Activated naive CD4-positive, alpha-beta T cell treated with anti-CD3 and anti-CD28 coated beads, Interleukin-2, amount 50 U/mL, for 24 hours (primary cell): ENCODE results near the gene UST.

Experiments used
- H3K27ac Mint-ChIP-seq: one replicate; pipeline ENCODE4 v1.8.0; 2021; ENCODE audit warnings: mild to moderate bottlenecking, mixed read lengths
- H3K27me3 Mint-ChIP-seq: one replicate; pipeline ENCODE4 v1.8.0; 2021; ENCODE audit warnings: mixed read lengths
- H3K36me3 Mint-ChIP-seq: one replicate; pipeline ENCODE4 v1.8.0; 2021; ENCODE audit warnings: mixed read lengths
- H3K4me1 Mint-ChIP-seq: one replicate; pipeline ENCODE4 v1.8.0; 2021; ENCODE audit warnings: mixed read lengths
- H3K4me3 Mint-ChIP-seq: one replicate; pipeline ENCODE4 v1.8.0; 2021; ENCODE audit warnings: mild to moderate bottlenecking, mixed read lengths
- H3K9me3 Mint-ChIP-seq: one replicate; pipeline ENCODE4 v1.8.0; 2021; ENCODE audit warnings: mixed read lengths

Gene UST, protein sequence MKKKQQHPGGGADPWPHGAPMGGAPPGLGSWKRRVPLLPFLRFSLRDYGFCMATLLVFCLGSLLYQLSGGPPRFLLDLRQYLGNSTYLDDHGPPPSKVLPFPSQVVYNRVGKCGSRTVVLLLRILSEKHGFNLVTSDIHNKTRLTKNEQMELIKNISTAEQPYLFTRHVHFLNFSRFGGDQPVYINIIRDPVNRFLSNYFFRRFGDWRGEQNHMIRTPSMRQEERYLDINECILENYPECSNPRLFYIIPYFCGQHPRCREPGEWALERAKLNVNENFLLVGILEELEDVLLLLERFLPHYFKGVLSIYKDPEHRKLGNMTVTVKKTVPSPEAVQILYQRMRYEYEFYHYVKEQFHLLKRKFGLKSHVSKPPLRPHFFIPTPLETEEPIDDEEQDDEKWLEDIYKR

DNA sequence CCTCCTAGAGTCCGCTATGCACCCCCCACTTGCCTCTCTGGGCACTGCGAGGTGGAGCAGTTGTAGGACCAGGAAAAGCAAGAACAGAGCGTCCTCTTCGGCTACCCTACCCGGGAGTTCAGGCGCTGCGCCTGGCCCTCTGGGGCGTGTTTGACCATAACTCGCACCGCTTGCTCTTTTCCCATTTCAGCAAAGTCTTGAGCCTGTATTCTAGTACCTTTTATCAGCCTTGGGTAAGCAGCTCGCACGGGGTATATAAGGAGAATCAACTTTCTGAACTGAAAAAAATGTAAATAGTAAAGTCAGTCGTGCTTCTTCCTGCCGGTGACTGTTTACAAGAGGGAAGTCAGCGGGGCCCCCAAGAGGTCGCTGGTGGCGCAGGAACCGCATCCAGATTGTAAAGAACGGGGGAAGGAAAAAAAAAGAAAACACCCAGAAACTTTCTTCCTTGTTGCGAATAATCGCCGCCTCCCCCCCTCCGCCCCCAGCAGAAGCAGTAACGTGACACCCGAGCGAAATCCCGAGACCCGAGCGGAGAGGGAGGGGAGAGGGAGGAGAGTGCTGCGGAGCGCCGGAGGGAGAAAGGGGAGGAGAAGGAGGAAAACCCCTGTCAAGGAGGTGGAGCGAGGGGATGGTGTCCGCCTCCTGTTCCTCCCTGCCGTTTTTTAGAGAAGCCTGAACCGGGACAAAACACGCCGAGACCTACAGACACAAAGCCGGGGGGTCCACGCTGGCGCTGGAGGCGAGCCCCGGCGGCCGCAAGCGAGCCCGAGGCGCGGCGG lies at the start of gene UST:
Gene UST, plus strand, starts transcription at position 668 of the 782 bp plus-strand sequence. CDS start 401 bp downstream, outside the sequence.
- Mint-ChIP-seq H3K9me3 (no peaks in the 10 kb centered on the region), H3K4me3 (peak within 1 kb of the TSS; percentile 87), H3K4me1 (peaks cover 14% of the 10 kb centered on the region), H3K27ac (no peak within 1 kb of the TSS), H3K27me3 (peaks cover 51% of the 10 kb centered on the region), H3K36me3 (no peaks in the 10 kb centered on the region)

DNA sequence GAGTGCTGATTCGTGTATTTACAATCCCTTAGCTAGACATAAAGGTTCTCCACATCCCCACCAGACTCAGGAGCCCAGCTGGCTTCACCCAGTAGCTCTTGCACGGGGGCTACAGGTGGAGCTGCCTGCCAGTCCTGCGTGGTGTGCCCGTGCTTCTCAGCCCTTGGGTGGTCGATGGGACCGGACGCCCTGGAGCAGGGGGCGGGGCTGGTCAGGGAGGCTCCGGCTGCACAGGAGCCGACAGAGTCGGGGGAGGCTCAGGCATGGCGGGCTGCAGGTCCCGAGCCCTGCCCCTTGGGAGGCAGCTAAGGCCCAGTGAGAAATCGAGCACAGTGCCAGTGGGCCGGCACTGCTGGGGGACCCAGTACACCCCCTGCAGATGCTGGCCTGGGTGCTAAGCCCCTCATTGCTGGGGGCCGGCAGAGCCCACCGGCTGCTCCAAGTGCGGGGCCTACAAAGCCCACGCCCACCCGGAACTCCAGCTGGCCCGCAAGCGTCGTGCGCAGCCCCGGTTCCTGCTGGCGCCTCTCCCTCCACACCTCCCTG lies 48.9 kb upstream of the UST start:
- H3K36me3 Mint-ChIP-seq = no peaks in the 10 kb centered on the region
- peaks cover 8% of the 10 kb centered on the region for H3K4me1 Mint-ChIP-seq
- H3K27me3 Mint-ChIP-seq = peaks cover 3% of the 10 kb centered on the region
- no peak overlapping the region for H3K4me3 Mint-ChIP-seq
- no peak overlapping the region for H3K27ac Mint-ChIP-seq
- no peaks in the 10 kb centered on the region for H3K9me3 Mint-ChIP-seq

DNA sequence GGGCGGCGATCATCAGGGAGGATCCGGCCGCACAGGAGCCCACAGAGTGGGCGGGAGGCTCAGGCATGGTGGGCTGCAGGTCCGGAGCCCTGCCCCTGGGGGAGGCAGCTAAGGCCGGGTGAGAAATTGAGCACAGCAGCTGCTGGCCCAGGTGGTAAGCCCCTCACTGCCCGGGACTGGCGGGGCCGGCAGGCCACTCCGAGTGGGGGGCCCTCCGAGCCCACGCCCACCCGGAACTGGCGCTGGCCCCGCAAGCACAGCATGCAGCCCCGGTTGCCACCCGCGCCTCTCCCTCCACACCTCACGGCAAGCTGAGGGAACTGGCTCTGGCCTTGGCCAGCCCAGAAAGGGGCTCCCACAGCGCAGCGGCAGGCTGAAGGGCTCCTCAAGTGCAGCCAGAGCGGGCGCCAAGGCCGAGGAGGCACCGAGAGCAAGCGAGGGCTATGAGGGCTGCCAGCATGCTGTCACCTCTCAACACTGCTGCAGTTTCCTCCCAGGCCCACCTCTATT lies 48.1 kb upstream of the UST start:
- Mint-ChIP-seq H3K4me1 (peaks cover 8% of the 10 kb centered on the region), H3K4me3 (no peak overlapping the region), H3K36me3 (no peaks in the 10 kb centered on the region), H3K27ac (no peak overlapping the region), H3K27me3 (peaks cover 7% of the 10 kb centered on the region), H3K9me3 (no peaks in the 10 kb centered on the region)

DNA sequence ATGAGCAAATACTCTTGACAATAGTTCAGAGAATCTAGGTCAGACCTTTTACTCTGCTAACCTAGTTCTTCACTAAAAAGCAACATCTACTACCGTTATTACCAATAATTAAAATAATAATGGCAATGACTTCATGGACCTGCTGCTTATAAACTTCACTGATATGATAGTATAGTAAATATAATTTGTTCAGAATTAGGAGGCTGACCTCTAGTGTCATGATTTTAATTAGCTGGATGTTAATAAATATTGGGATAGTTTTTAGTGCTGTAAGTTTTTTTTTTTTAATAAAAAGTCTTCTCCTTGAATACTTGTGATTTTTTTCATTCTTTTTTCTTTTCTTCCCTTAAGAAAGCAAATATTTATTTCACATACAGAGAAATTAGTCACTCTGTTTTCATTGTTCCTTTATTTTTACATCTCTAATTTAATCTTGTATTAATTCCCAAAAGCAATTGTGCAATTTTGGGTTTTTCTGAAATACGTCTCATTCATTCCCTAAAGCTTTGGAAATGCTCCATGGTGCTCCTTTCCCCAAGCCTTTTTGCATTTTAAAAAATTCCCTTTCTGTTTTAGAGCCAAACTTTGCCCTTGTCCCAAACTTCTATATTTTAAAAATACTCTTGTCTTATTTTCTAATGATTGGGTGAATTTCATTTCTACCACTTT lies 46.6 kb upstream of the UST start:
- no peak overlapping the region for H3K27ac Mint-ChIP-seq
- no peak overlapping the region for H3K4me3 Mint-ChIP-seq
- H3K4me1 Mint-ChIP-seq = peaks cover 8% of the 10 kb centered on the region
- peaks cover 7% of the 10 kb centered on the region for H3K27me3 Mint-ChIP-seq
- H3K9me3 Mint-ChIP-seq = no peaks in the 10 kb centered on the region
- H3K36me3 Mint-ChIP-seq = no peaks in the 10 kb centered on the region

DNA sequence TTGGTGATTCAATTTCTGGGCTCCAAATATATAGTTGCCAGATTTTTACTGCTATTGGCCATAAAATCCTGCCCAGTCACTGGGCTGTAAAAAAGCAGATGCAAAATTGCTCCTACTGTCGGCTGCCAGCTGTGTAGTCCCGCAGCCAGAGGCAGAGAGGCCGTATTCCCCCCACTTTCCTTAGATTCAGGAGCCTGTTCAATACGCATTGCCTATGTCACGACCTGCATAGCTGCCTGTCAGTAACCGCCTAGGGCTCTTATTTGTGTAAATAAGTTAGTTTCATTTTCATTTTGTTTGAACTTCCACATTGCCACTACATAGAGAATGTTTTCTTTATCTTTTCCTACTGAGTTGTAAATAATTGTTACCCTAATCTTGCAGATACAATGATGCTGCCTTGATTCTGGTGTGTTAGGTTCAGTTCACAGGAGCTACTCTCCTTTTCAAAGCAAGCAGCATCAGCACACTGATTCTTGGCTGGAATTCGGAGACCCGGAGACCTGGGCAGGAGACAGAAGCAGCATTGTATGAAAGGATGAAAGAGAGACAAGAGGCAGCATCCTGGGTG lies 46.0 kb upstream of the UST start:
- peaks cover 7% of the 10 kb centered on the region for H3K27me3 Mint-ChIP-seq
- no peaks in the 10 kb centered on the region for H3K36me3 Mint-ChIP-seq
- peak overlapping the region; percentile 66 for H3K4me3 Mint-ChIP-seq
- H3K9me3 Mint-ChIP-seq = no peaks in the 10 kb centered on the region
- H3K4me1 Mint-ChIP-seq = peaks cover 8% of the 10 kb centered on the region
- H3K27ac Mint-ChIP-seq = no peak overlapping the region

DNA sequence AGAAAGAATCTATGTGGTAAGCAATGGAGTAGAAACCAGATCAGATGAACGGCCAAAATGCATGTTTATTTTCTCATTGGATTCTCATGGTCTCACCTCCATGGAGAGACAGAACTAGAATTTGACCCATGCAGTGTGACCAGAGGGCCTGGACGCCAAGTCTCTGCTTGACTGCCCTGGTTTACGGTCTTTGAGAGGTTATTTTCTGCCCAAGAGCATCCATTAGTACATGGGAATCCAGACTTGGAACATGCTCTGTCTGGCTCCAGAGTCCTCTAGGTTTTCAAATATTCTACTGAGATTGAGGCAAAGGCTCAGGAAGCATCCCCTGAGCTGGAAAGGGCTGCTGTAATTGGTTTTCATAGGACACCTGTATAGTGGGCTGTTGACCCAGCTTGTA lies 45.5 kb upstream of the UST start:
- no peak overlapping the region for H3K27ac Mint-ChIP-seq
- peak overlapping the region; percentile 66 for H3K4me3 Mint-ChIP-seq
- H3K27me3 Mint-ChIP-seq = peaks cover 7% of the 10 kb centered on the region
- no peaks in the 10 kb centered on the region for H3K36me3 Mint-ChIP-seq
- no peaks in the 10 kb centered on the region for H3K9me3 Mint-ChIP-seq
- H3K4me1 Mint-ChIP-seq = peaks cover 8% of the 10 kb centered on the region

DNA sequence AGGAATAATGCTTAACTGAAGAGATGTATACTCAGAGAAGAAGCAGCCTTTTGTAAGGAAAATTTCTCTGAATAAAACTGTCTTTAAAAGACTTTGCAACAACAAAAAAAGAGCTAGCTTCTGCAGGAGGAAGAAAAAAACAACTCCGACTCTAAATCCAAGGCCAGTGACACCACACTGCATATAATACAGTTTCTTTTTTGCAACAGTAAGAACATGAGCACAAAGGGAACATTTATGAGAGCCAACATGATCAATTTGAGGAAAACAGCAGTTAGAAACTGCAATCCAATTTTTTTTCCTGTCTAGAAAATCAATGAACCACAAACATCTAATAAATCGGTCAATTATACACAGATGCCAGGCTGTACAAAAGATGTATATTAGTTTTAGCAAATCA lies 42.9 kb upstream of the UST start:
- Mint-ChIP-seq H3K4me3 (no peak overlapping the region), H3K36me3 (no peaks in the 10 kb centered on the region), H3K4me1 (peaks cover 8% of the 10 kb centered on the region), H3K27me3 (peaks cover 9% of the 10 kb centered on the region), H3K27ac (no peak overlapping the region), H3K9me3 (no peaks in the 10 kb centered on the region)

DNA sequence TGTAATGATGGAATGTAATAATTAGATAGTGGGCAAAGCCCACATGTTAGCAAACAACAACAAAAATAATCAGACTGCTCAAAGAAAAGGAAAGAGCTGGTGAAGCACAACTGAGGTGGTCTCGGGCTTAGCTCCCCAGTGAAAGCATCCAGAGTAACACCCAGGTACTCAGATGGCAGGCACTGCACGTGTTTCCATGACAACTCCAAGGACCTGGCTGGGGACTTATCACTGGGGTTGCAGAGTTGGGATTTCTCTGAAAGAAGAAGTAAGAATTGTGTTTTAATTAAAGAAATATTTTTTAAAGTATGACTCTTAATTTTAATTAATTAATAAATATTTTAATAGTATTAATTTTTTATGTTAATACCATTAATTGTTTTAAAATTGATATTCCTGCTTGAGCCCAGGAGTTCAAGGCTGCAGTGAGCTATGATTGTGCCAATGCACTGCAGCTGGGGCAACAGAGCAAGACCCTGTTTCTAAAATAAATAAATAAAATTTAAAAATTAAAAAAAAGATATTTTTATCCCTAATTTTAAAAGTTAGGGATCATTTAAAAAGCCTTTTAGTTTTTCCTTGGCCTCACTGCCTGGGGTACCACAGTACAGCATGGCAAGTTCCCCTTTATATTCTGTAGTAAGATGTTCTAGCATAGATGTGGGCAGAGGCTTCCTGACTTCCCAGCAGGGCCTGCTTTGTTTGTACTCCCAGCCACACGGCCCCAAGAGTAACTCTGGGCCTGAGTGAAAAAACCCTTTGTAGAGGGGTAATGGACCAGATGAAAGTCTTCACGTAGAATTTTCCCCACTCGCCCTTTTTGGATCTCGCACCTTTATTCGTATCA lies 42.2 kb upstream of the UST start:
- H3K9me3 Mint-ChIP-seq = no peaks in the 10 kb centered on the region

DNA sequence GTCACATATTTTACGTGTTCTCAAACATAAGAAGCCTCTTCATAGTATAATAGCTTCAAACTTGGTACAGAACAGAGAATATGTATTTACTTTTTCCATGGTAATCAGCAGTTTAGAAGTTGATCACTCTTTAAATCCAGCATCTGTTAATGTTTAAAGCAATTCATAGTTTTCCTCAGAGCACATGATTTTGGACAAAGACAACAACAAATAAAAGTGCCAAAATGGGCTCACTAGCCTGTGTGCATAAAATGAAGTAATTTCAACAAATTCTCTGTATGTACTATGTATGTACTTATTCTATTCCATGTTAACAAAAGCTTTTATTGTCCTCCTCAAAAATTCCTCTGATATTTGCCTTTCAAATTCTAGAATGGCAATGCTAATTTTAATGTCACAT lies 38.1 kb upstream of the UST start:
- H3K27ac Mint-ChIP-seq = no peak overlapping the region
- H3K27me3 Mint-ChIP-seq = peaks cover 2% of the 10 kb centered on the region
- H3K9me3 Mint-ChIP-seq = no peaks in the 10 kb centered on the region
- no peaks in the 10 kb centered on the region for H3K36me3 Mint-ChIP-seq
- no peak overlapping the region for H3K4me3 Mint-ChIP-seq
- no peaks in the 10 kb centered on the region for H3K4me1 Mint-ChIP-seq

More for the DNA sequence above, 42.2 kb upstream of the UST start:
- H3K27ac Mint-ChIP-seq = no peak overlapping the region
- H3K4me1 Mint-ChIP-seq = peaks cover 8% of the 10 kb centered on the region
- peaks cover 9% of the 10 kb centered on the region for H3K27me3 Mint-ChIP-seq
- H3K36me3 Mint-ChIP-seq = no peaks in the 10 kb centered on the region
- H3K4me3 Mint-ChIP-seq = no peak overlapping the region

DNA sequence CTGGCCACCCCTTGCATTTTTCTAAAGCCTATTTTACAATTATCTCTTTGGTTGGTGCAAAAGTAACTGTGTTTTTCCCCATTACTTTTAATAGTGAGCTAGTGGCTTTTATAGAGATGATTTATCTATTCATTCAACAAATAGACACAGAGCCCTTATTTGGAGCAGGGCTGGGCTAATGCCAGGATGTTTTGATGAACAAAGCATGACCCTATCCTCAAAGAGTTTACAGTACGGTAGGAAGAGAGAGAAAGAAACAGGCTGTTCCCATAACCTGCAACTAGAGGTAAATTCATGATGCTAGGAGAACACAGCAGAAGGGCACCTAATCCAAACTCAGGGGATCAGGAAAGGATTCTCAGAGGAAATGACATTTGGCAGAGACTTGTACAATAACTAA lies 37.3 kb upstream of the UST start:
- no peaks in the 10 kb centered on the region for H3K36me3 Mint-ChIP-seq
- H3K27me3 Mint-ChIP-seq = peaks cover 2% of the 10 kb centered on the region
- no peak overlapping the region for H3K4me3 Mint-ChIP-seq
- no peak overlapping the region for H3K27ac Mint-ChIP-seq
- no peaks in the 10 kb centered on the region for H3K4me1 Mint-ChIP-seq
- no peaks in the 10 kb centered on the region for H3K9me3 Mint-ChIP-seq

DNA sequence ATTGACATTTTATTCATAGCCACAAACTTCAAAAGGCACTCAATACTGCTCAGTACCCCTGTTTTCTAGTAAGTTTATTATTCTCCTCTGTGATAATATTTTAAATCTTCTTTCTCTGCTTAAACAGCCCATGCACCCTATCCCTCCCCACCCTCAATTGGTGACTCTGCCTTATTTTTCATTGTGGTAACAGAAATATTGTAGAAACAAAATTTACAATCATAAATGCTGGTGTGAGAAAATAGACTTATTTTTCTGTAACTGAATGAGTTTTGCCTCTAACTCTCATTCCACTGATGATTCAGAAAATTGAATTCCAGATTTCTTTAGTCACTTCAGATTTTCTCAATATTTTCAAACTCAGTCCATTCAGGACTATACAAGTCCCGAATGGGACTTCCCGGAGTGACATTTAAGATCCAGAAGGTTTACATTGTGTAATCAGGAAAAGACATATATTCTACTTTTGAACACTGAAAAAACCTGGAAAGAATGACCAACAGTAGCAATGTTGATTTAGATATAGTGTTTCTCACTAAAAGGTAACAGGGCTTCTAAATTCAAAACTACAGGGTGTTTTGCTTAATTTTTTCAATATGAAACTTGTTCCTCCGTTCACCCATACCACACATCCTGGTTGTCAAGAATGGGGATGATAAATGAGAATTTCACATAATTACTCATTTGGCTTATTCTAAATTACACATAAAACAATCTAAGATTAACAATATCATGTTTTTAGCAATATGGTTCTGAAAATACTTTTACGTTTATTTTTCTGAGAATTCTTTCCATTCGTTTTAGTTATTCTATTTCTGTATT lies 34.8 kb upstream of the UST start:
- Mint-ChIP-seq H3K4me1 (no peaks in the 10 kb centered on the region), H3K4me3 (no peak overlapping the region), H3K36me3 (no peaks in the 10 kb centered on the region), H3K27ac (no peak overlapping the region), H3K27me3 (peaks cover 2% of the 10 kb centered on the region), H3K9me3 (no peaks in the 10 kb centered on the region)

DNA sequence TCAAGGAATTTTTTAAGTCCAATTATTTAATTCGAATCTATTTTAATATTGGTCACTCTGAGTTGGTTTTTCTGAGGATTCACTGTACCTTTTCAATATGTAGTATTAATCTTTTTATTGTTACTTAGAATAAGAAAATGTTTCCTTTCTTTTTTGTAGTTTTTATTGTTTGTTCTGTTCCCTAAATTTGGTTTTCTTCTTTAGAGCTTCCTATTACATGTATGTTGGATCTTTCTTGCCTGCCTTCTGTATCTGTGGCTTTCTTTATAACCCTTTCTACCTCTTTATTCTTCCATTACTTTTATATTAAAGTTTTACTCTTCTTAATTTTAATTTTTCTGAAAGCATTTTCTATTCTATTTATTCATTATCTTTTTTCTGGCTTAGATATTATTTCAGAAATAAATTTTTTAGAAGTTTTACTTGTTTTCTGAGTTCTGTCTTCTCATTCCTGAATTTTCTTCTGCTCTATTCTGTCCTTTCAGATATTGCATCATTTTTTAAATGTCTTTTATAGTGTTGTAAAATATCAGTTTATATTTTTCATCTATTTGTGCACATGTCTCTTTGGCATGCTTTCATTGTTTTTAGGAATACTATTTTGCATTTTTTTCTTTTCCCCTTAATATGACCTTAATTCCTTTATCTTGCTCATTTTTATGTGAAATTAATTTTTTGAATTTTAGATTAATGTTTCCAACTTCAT lies 33.6 kb upstream of the UST start:
- Mint-ChIP-seq H3K4me1 (no peaks in the 10 kb centered on the region), H3K9me3 (no peaks in the 10 kb centered on the region), H3K4me3 (no peak overlapping the region), H3K36me3 (no peaks in the 10 kb centered on the region), H3K27me3 (peaks cover 2% of the 10 kb centered on the region), H3K27ac (peak overlapping the region; percentile 17)

DNA sequence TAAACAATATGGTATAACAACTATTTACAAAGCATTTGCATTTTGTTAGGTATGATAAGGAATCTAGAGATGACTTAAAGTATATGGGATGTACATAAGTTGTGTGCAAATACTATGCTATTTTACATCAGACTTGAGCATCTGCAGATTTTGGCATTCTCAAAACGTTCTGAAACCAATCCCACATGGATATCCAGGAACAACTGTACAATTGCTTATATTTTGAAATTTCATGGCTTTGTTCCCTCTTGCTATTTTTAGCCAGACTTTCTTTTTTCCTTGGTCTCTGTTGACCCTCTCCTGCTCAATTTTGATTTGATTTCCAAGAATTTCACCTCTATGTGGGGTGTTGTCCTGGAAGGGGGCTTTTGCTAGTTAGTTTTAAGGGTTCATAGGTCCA lies 32.9 kb upstream of the UST start:
- Mint-ChIP-seq H3K27ac (no peak overlapping the region), H3K36me3 (no peaks in the 10 kb centered on the region), H3K4me1 (no peaks in the 10 kb centered on the region), H3K4me3 (no peak overlapping the region), H3K27me3 (no peaks in the 10 kb centered on the region), H3K9me3 (no peaks in the 10 kb centered on the region)
